Stomach (tissue), 9 donors: Measurements from ENCODE around the gene FAM193A. TPM values are rescaled to one million over a fixed set of nuclear protein-coding genes. Genes with fewer than 3 reads are reported as not detected.
"Not testable (repeated sequence)": the region's sequence is repeated elsewhere in the genome, so short reads cannot be mapped to it uniquely, and the experiment has no call there.

ENCODE experiments used
- DNase-seq, 2 donors: peaks; one replicate each; pipeline versions ENCODE4 v3.0.0 to v3.0.0-alpha.2; 2013 to 2019
- H3K27ac ChIP-seq, 5 donors: fragments of 200-600 bp in 4 of 5; sonication (generic) in 4 of 5; one replicate each; pipeline ENCODE4 v1.5.1; 2013 to 2019; ENCODE audit warnings: mild to moderate bottlenecking in 1 of 5, moderate library complexity in 1 of 5
- H3K27me3 ChIP-seq, 3 donors: fragments of 200-600 bp; sonication (generic); one replicate each; pipeline ENCODE4 v1.5.1; 2017 to 2019; ENCODE audit warnings: mixed run types in 1 of 3
- H3K36me3 ChIP-seq, 4 donors: fragments of 200-600 bp; sonication (generic); 1 replicate in 3 of 4; 2 replicates in 1 of 4; pipeline ENCODE4 v1.5.1; 2016 to 2019
- H3K4me1 ChIP-seq, 4 donors: fragments of 200-600 bp; sonication (generic); one replicate each; pipeline ENCODE4 v1.5.1; 2016 to 2019
- H3K4me3 ChIP-seq, 4 donors: fragments of 200-600 bp; sonication (generic) in 3 of 4; one replicate each; pipeline ENCODE4 v1.5.1; 2016 to 2019; ENCODE audit warnings: mild to moderate bottlenecking in 1 of 4
- H3K9me3 ChIP-seq, 4 donors: fragments of 200-600 bp; sonication (generic); one replicate each; pipeline ENCODE4 v1.5.1; 2016 to 2019
- CTCF ChIP-seq, 7 experiments: fragments of 450-650 bp in 4 of 7; fragments of 200-600 bp in 3 of 7; sonication (generic) in 3 of 7; IDR thresholded peaks; one replicate each; pipeline ENCODE4 v1.5.1; 2016 to 2019; ENCODE audit warnings: antibody characterized with exemption in 7 of 7, control low read depth in 2 of 7, mild to moderate bottlenecking in 1 of 7
- EP300 ChIP-seq: sonication (generic); formaldehyde crosslinking; IDR thresholded peaks from one replicate; pipeline ENCODE4 v1.6.1; 2017; ENCODE audit warnings: antibody characterized with exemption
- POLR2A ChIP-seq, 4 donors: fragments of 450-650 bp; IDR thresholded peaks; one replicate each; pipeline ENCODE4 v1.6.1; 2016; ENCODE audit warnings: antibody characterized with exemption in 4 of 4, control low read depth in 2 of 4, mild to moderate bottlenecking in 1 of 4, moderate library complexity in 1 of 4
- POLR2AphosphoS5 ChIP-seq, 3 donors: sonication (generic); formaldehyde crosslinking; IDR thresholded peaks; one replicate each; pipeline ENCODE4 v1.6.1; 2016; ENCODE audit warnings: antibody characterized with exemption in 3 of 3
- WGBS, 5 donors: extraction: QIAGEN DNeasy Blood & Tissue Kit in 3 of 5; methylation state at CpG; one replicate each; pipeline versions ENCODE4 v1.1.5 to v1.1.7; 2013 to 2018; 5-methylcytosine and 5-hydroxymethylcytosine counted together
- intact Hi-C: fragments of 100-400 bp; cut with DNase I; formaldehyde crosslinking; loops from one replicate; pipeline ENCODE4 v1.15.1; 2023; ENCODE audit warnings: low total_unique reads
- polyA plus RNA-seq, 3 donors: library from polyadenylated mRNA; stranded (reverse); fragments of 200-250 nt; gene quantifications; one replicate each; pipeline ENCODE4 v1.2.3, GENCODE V29; 2013
- total RNA-seq, 5 donors: library from RNA; depleted of rRNA; stranded (reverse); fragments of >200 nt; gene quantifications; one replicate each; pipeline versions ENCODE4 v1.1.0 to v1.2.3, GENCODE V29; 2014 to 2016
- donor health status: healthy with polysubstance abuse.
- donor health status: Bipolar disorder and iron deficiency.
- donor health status: healthy.

FAM193A gene
- total and polyA plus RNA-seq, 8 donors, result 4.9 to 107 (median 26.0) TPM

- intact Hi-C loops, result no loop called here
- 37 to 45% (median 41%) methylated on average over 8 of the region's 8 CpGs for WGBS, 5 donors
- peaks cover 65 to 83% (median 74%) of the 10 kb centered on the region in 4 donors for H3K4me1 ChIP-seq
- TF ChIP-seq CTCF (IDR thresholded peaks at IDR 0.05) (no peak), EP300 (no peak), POLR2A (IDR thresholded peaks at IDR 0.05) (no peak), POLR2AphosphoS5 (IDR thresholded peaks at IDR 0.05) (no peak)
- no peaks in the 10 kb centered on the region for H3K36me3 ChIP-seq
- no peak for DNase-seq
- H3K9me3 ChIP-seq, result no peaks in the 10 kb centered on the region
- H3K4me3 ChIP-seq, result no peak overlapping the region
- H3K27ac ChIP-seq, result no peak overlapping the region
- no peaks in the 10 kb centered on the region for H3K27me3 ChIP-seq
Observed at GRCh38 chr4:2587213-2587823, 50.9 kb downstream of the FAM193A start.

GRCh38 chr4:2588259-2588658, 51.8 kb downstream of the FAM193A start:
- no peak overlapping the region for H3K4me3 ChIP-seq
- no peak for DNase-seq
- no peak for TF ChIP-seq POLR2AphosphoS5 (IDR thresholded peaks at IDR 0.05)
- TF ChIP-seq EP300, result no peak
- no peak for TF ChIP-seq CTCF (IDR thresholded peaks at IDR 0.05)
- TF ChIP-seq POLR2A (IDR thresholded peaks at IDR 0.05), result no peak
- H3K27me3 ChIP-seq, result no peaks in the 10 kb centered on the region
- H3K9me3 ChIP-seq, result no peaks in the 10 kb centered on the region
- H3K4me1 ChIP-seq, result peaks cover 58 to 83% (median 73%) of the 10 kb centered on the region in 4 donors
- intact Hi-C loops, result no loop called here
- no peaks in the 10 kb centered on the region for H3K36me3 ChIP-seq
- H3K27ac ChIP-seq, result no peak overlapping the region
- 80 to 89% (median 87%) methylated on average over 3 of the region's 3 CpGs for WGBS, 5 donors

DNA sequence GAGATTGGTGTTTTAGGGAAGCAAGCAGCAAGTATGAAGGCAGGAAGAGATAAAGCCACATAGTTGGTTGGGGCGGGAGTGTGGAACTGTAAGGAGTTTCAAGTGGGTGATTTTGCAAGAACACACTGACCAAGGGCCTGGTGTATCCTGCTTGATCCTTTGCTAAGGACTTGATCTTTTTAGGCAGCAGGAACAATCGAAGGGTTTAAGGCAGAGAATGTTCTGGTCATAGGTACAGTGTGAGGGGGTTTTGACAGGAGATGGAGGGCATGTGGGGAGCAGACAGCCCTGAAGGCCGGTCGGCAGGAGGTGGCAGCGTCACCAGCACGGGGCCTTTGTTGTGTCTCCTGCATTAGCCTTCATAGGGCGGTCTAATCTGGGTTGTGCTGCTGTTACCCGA, 54.7 kb downstream of the FAM193A start:
- Histone ChIP-seq H3K27ac (no peak overlapping the region), H3K4me1 (peaks cover 49 to 92% (median 69%) of the 10 kb centered on the region in 4 donors), H3K9me3 (no peaks in the 10 kb centered on the region), H3K4me3 (no peak overlapping the region), H3K36me3 (peaks cover 0 to 3% (median 3%) of the 10 kb centered on the region in 4 donors), H3K27me3 (no peaks in the 10 kb centered on the region)
- DNase-seq, result no peak
- intact Hi-C loops, result no loop called here
- TF ChIP-seq POLR2A (IDR thresholded peaks at IDR 0.05), result no peak
- no peak for TF ChIP-seq EP300
- TF ChIP-seq CTCF (IDR thresholded peaks at IDR 0.05), result no peak
- no peak for TF ChIP-seq POLR2AphosphoS5 (IDR thresholded peaks at IDR 0.05)
- 43 to 57% (median 49%) methylated on average over 8 of the region's 8 CpGs for WGBS, 5 donors

- 84 to 87% (median 86%) methylated on average over 12 of the region's 12 CpGs for WGBS, 5 donors
- H3K9me3 ChIP-seq, DNase-seq, H3K27ac ChIP-seq, intact Hi-C loops, H3K4me3 ChIP-seq, H3K27me3 ChIP-seq: not testable (repeated sequence)
- peaks cover 0 to 11% (median 11%) of the 10 kb centered on the region in 4 donors for H3K36me3 ChIP-seq
- peaks cover 50 to 93% (median 66%) of the 10 kb centered on the region in 4 donors for H3K4me1 ChIP-seq
Observed at GRCh38 chr4:2592014-2592413, 55.6 kb downstream of the FAM193A start.

- Histone ChIP-seq H3K27ac (no peak overlapping the region), H3K9me3 (no peaks in the 10 kb centered on the region), H3K36me3 (peaks cover 0 to 16% (median 12%) of the 10 kb centered on the region in 4 donors), H3K27me3 (no peaks in the 10 kb centered on the region), H3K4me1 (peaks cover 45 to 93% (median 66%) of the 10 kb centered on the region in 4 donors), H3K4me3 (no peak overlapping the region)
- no peak for DNase-seq
- TF ChIP-seq EP300, result no peak
- TF ChIP-seq POLR2A (IDR thresholded peaks at IDR 0.05), result no peak
- TF ChIP-seq POLR2AphosphoS5 (IDR thresholded peaks at IDR 0.05), result no peak
- TF ChIP-seq CTCF (IDR thresholded peaks at IDR 0.05), result no peak
- 62 to 82% (median 76%) methylated on average over 6 of the region's 6 CpGs for WGBS, 5 donors
- intact Hi-C loops, result no loop called here
Observed at GRCh38 chr4:2592572-2592971, 56.1 kb downstream of the FAM193A start.
